ENCODE measurements around the gene CELA2B. TPM values are rescaled to one million over a fixed set of nuclear protein-coding genes. Genes with fewer than 3 reads are reported as not detected.
"Not testable (repeated sequence)": the region's sequence is repeated elsewhere in the genome, so short reads cannot be mapped to it uniquely, and the experiment has no call there.

Gene CELA2B
- total RNA-seq, 3 donors from 2014 or later, result not detected

- Histone ChIP-seq H3K36me3 (no peaks in the 10 kb centered on the region), H3K4me1 (no peaks in the 10 kb centered on the region), H3K27me3 (no peaks in the 10 kb centered on the region), H3K27ac (no peak overlapping the region), H3K4me3 (no peak overlapping the region), H3K9me3 (no peaks in the 10 kb centered on the region)
- no peak for TF ChIP-seq POLR2A (IDR thresholded peaks at IDR 0.05)
- no peak for TF ChIP-seq CTCF (IDR thresholded peaks at IDR 0.05)
- no peak for TF ChIP-seq POLR2AphosphoS5 (IDR thresholded peaks at IDR 0.05)
- DNase-seq (ENCODE audit: low spot score in 2 of 2), result no peak
- intact Hi-C loops (cut with DNase I; ENCODE audit: low total_unique reads), result no loop called here
Measured at GRCh38 chr1:15510611-15511405, 34.9 kb downstream of the CELA2B start.

GRCh38 chr1:15513192-15513591 is 37.3 kb downstream of the CELA2B start:
- TF ChIP-seq POLR2A (IDR thresholded peaks at IDR 0.05), result no peak
- no peak for TF ChIP-seq CTCF (IDR thresholded peaks at IDR 0.05)
- TF ChIP-seq POLR2AphosphoS5 (IDR thresholded peaks at IDR 0.05), result no peak
- intact Hi-C loops (cut with DNase I; ENCODE audit: low total_unique reads), result no loop called here
- no peak overlapping the region for H3K4me3 ChIP-seq
- H3K9me3 ChIP-seq, result no peaks in the 10 kb centered on the region
- no peaks in the 10 kb centered on the region for H3K36me3 ChIP-seq
- H3K27me3 ChIP-seq, result no peaks in the 10 kb centered on the region
- H3K27ac ChIP-seq, result no peak overlapping the region
- no peaks in the 10 kb centered on the region for H3K4me1 ChIP-seq
- no peak for DNase-seq (ENCODE audit: low spot score in 2 of 2)

GRCh38 chr1:15513919-15514318 is 38.0 kb downstream of the CELA2B start:
- DNase-seq (ENCODE audit: low spot score in 2 of 2), result no peak
- H3K36me3 ChIP-seq, result no peaks in the 10 kb centered on the region
- H3K9me3 ChIP-seq, result no peaks in the 10 kb centered on the region
- no peak overlapping the region for H3K4me3 ChIP-seq
- no peak for TF ChIP-seq POLR2AphosphoS5 (IDR thresholded peaks at IDR 0.05)
- TF ChIP-seq CTCF (IDR thresholded peaks at IDR 0.05), result no peak
- no peak for TF ChIP-seq POLR2A (IDR thresholded peaks at IDR 0.05)
- no peaks in the 10 kb centered on the region for H3K27me3 ChIP-seq
- intact Hi-C loops (cut with DNase I; ENCODE audit: low total_unique reads), result no loop called here
- no peaks in the 10 kb centered on the region for H3K4me1 ChIP-seq
- H3K27ac ChIP-seq, result no peak overlapping the region

- H3K27me3 ChIP-seq; H3K9me3 ChIP-seq; H3K4me1 ChIP-seq; intact Hi-C loops (cut with DNase I; ENCODE audit: low total_unique reads); H3K4me3 ChIP-seq; DNase-seq (ENCODE audit: low spot score in 2 of 2); H3K36me3 ChIP-seq; H3K27ac ChIP-seq: not testable (repeated sequence)
Measured at GRCh38 chr1:15514557-15514956, 38.7 kb downstream of the CELA2B start.

- Histone ChIP-seq H3K9me3 (no peaks in the 10 kb centered on the region), H3K27me3 (no peaks in the 10 kb centered on the region), H3K36me3 (no peaks in the 10 kb centered on the region), H3K27ac (no peak overlapping the region), H3K4me1 (no peaks in the 10 kb centered on the region), H3K4me3 (no peak overlapping the region)
- intact Hi-C loops (cut with DNase I; ENCODE audit: low total_unique reads), result no loop called here
- TF ChIP-seq POLR2AphosphoS5 (IDR thresholded peaks at IDR 0.05) (no peak), CTCF (IDR thresholded peaks at IDR 0.05) (no peak), POLR2A (IDR thresholded peaks at IDR 0.05) (no peak)
- no peak for DNase-seq (ENCODE audit: low spot score in 2 of 2)
Measured at GRCh38 chr1:15515022-15515663, 39.2 kb downstream of the CELA2B start.

Measured in breast epithelium (tissue), 4 donors.